CD14-positive monocyte (primary cell): ENCODE measurements around the gene SERPINB13. TPM values are rescaled to one million over a fixed set of nuclear protein-coding genes. Genes with fewer than 3 reads are reported as not detected.

Source experiments
- DNase-seq, 3 donors: peaks; one replicate each; pipeline ENCODE4 v3.0.0-alpha.2; 2011 to 2022
- H2AFZ ChIP-seq: 2 replicates; pipeline ENCODE4 v1.6.0; 2012; ENCODE audit warnings: mild to moderate bottlenecking, low read depth, low read length, inconsistent platforms; ENCODE audit not compliant: insufficient read depth, poor library complexity, severe bottlenecking
- H3K27ac ChIP-seq, 2 donors: 1 replicate in 1 of 2; 2 replicates in 1 of 2; pipeline ENCODE4 v1.5.1; 2012 to 2013; ENCODE audit warnings: low read length in 2 of 2, control low read depth in 1 of 2, inconsistent platforms in 1 of 2, low read depth in 1 of 2, mild to moderate bottlenecking in 1 of 2
- H3K27me3 ChIP-seq, 2 donors: one replicate each; pipeline versions ENCODE4 v1.6.0 to v1.6.1; 2011 to 2013; ENCODE audit warnings: low read length in 2 of 2; ENCODE audit not compliant: control insufficient read depth in 2 of 2, insufficient read depth in 2 of 2
- H3K36me3 ChIP-seq, 2 donors: replicated peaks in 1 of 2; 1 replicate in 1 of 2; 2 replicates in 1 of 2; pipeline versions ENCODE4 v1.5.1 to v1.6.1; 2012 to 2013; ENCODE audit warnings: low read length in 2 of 2, control low read depth in 1 of 2, inconsistent platforms in 1 of 2, mild to moderate bottlenecking in 1 of 2; ENCODE audit not compliant: insufficient read depth in 2 of 2, control insufficient read depth in 1 of 2
- H3K4me1 ChIP-seq, 2 donors: 1 replicate in 1 of 2; 2 replicates in 1 of 2; pipeline versions ENCODE4 v1.5.1 to v1.6.1; 2012 to 2013; ENCODE audit warnings: low read length in 2 of 2, control low read depth in 1 of 2, inconsistent platforms in 1 of 2, mild to moderate bottlenecking in 1 of 2, moderate library complexity in 1 of 2; ENCODE audit not compliant: insufficient read depth in 2 of 2, control insufficient read depth in 1 of 2
- H3K4me2 ChIP-seq: replicated peaks from 2 replicates; pipeline ENCODE3; 2012; ENCODE audit warnings: low read length, moderate library complexity, mild to moderate bottlenecking; ENCODE audit not compliant: poor library complexity, severe bottlenecking; ENCODE audit errors: extremely low read depth
- H3K4me3 ChIP-seq, 3 experiments: fragments of 200-600 bp in 1 of 3; sonication (generic) in 1 of 3; replicated peaks in 1 of 3; 1 replicate in 2 of 3; 2 replicates in 1 of 3; pipeline ENCODE4 v1.5.1; 2011 to 2013; ENCODE audit warnings: low read length in 3 of 3, mild to moderate bottlenecking in 3 of 3, control low read depth in 2 of 3, low read depth in 2 of 3, inconsistent platforms in 1 of 3, moderate library complexity in 1 of 3
- H3K79me2 ChIP-seq: 2 replicates; pipeline ENCODE4 v1.6.0; 2012; ENCODE audit warnings: mild to moderate bottlenecking, control low read depth, inconsistent platforms, low read length, moderate library complexity; ENCODE audit not compliant: insufficient read depth
- H3K9ac ChIP-seq: 2 replicates; pipeline ENCODE4 v1.6.0; 2017; ENCODE audit warnings: low read length, mild to moderate bottlenecking; ENCODE audit not compliant: insufficient read depth, poor library complexity, severe bottlenecking
- H3K9me3 ChIP-seq, 2 donors: replicated peaks in 1 of 2; 1 replicate in 1 of 2; 2 replicates in 1 of 2; pipeline versions ENCODE4 v1.5.1 to v1.6.1; 2012 to 2013; ENCODE audit warnings: low read length in 2 of 2, control low read depth in 1 of 2; ENCODE audit not compliant: control insufficient read depth in 1 of 2, insufficient read depth in 1 of 2
- H4K20me1 ChIP-seq: 2 replicates; pipeline ENCODE4 v1.6.0; 2012; ENCODE audit warnings: mild to moderate bottlenecking, low read length, control low read depth, moderate library complexity; ENCODE audit not compliant: insufficient read depth
- H3K27ac Mint-ChIP-seq, 7 donors: one replicate each; pipeline ENCODE4 v1.8.0; 2020; ENCODE audit warnings: mild to moderate bottlenecking in 7 of 7, mixed read lengths in 7 of 7, moderate library complexity in 6 of 7, inconsistent platforms in 2 of 7
- H3K27me3 Mint-ChIP-seq, 3 donors: one replicate each; pipeline ENCODE4 v1.8.0; 2021 to 2022; ENCODE audit warnings: low read depth in 3 of 3, mild to moderate bottlenecking in 3 of 3, mixed read lengths in 3 of 3, moderate library complexity in 3 of 3, inconsistent platforms in 1 of 3
- H3K36me3 Mint-ChIP-seq, 2 donors: one replicate each; pipeline ENCODE4 v1.8.0; 2020; ENCODE audit warnings: mixed read lengths in 2 of 2, inconsistent platforms in 1 of 2, mild to moderate bottlenecking in 1 of 2
- H3K4me1 Mint-ChIP-seq: one replicate; pipeline ENCODE4 v1.8.0; 2020; ENCODE audit warnings: mild to moderate bottlenecking, mixed read lengths
- H3K4me3 Mint-ChIP-seq, 2 donors: one replicate each; pipeline ENCODE4 v1.8.0; 2020; ENCODE audit warnings: mild to moderate bottlenecking in 2 of 2, mixed read lengths in 2 of 2, moderate library complexity in 1 of 2
- H3K9me3 Mint-ChIP-seq, 7 donors: one replicate each; pipeline ENCODE4 v1.8.0; 2020 to 2022; ENCODE audit warnings: mixed read lengths in 7 of 7, mild to moderate bottlenecking in 6 of 7, moderate library complexity in 6 of 7, inconsistent platforms in 2 of 7
- WGBS: methylation state at CpG from one replicate; pipeline ENCODE4 v1.1.5; 2013; ENCODE audit warnings: missing lambda C conversion rate; ENCODE audit not compliant: insufficient coverage; 5-methylcytosine and 5-hydroxymethylcytosine counted together
- intact Hi-C, 2 donors: fragments of 100-400 bp; cut with micrococcal nuclease; formaldehyde crosslinking; loops; one replicate each; pipeline versions ENCODE4 v1.15.0 to v1.15.1; 2023
- polyA plus RNA-seq, 3 donors: library from polyadenylated mRNA; depleted of rRNA in 1 of 3; unstranded in 2 of 3; stranded (reverse) in 1 of 3; fragments of 300-500 nt in 2 of 3; fragments of >200 nt in 1 of 3; fragmentation: Illumina TruSeq in 2 of 3; gene quantifications; 1 replicate in 2 of 3; 2 replicates in 1 of 3; pipeline ENCODE4 v1.2.3, GENCODE V29; 2012 to 2021
- TF ChIP-seq, protein P1 (sequence below): fragments of 200-600 bp; IDR thresholded peaks from one replicate; pipeline ENCODE4 v1.8.0; 2022; ENCODE audit warnings: antibody characterized with exemption, mild to moderate bottlenecking

The SERPINB13 gene
- polyA plus RNA-seq, 3 donors, result not detected

DNA sequence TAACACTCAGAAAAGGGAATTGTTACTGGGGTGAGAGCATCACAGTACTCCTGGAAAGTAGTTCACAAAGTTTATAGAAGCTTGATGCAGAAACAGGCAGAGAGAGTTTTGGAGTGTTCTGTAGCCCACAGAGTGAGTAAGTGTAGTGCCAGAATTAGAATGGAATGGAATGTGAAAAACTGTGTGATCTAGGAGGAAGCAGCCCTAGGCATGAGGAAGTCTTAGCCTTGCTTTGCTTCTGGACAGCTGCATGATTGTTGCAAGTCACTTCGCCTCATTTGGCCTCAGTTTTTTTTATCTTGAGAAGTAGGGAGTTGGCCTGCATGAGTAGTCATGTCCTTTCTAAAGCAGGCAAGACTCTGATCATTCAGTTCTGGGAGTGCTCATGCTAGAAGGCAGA, 34.1 kb upstream of the SERPINB13 start:
- TF ChIP-seq, protein P1, sequence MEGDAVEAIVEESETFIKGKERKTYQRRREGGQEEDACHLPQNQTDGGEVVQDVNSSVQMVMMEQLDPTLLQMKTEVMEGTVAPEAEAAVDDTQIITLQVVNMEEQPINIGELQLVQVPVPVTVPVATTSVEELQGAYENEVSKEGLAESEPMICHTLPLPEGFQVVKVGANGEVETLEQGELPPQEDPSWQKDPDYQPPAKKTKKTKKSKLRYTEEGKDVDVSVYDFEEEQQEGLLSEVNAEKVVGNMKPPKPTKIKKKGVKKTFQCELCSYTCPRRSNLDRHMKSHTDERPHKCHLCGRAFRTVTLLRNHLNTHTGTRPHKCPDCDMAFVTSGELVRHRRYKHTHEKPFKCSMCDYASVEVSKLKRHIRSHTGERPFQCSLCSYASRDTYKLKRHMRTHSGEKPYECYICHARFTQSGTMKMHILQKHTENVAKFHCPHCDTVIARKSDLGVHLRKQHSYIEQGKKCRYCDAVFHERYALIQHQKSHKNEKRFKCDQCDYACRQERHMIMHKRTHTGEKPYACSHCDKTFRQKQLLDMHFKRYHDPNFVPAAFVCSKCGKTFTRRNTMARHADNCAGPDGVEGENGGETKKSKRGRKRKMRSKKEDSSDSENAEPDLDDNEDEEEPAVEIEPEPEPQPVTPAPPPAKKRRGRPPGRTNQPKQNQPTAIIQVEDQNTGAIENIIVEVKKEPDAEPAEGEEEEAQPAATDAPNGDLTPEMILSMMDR, result no peak
- intact Hi-C loops, result no loop called here
- Mint-ChIP-seq H3K4me1 (peaks cover 11% of the 10 kb centered on the region), H3K9me3 (no peaks in the 10 kb centered on the region), H3K36me3 (no peaks in the 10 kb centered on the region), H3K27ac (peak overlapping the region in 2 of 7 donors; percentile 17 to 29), H3K4me3 (peak overlapping the region in 1 of 2 donors; percentile 41), H3K27me3 (no peaks in the 10 kb centered on the region)
- peak overlapping the region in 1 of 2 donors; percentile 12 for H3K27ac ChIP-seq
- H3K27me3 ChIP-seq, result no peaks in the 10 kb centered on the region
- no peaks in the 10 kb centered on the region for H4K20me1 ChIP-seq
- no peak overlapping the region for H3K4me2 ChIP-seq
- no peak overlapping the region for H3K4me3 ChIP-seq
- DNase-seq, result peak; percentile 58 to 67 (median 58)
- H3K9ac ChIP-seq, result no peak overlapping the region
- no peaks in the 10 kb centered on the region for H3K36me3 ChIP-seq
- H3K9me3 ChIP-seq, result no peaks in the 10 kb centered on the region
- H2AFZ ChIP-seq, result no peak overlapping the region
- WGBS, result 0% methylated on average over 1 of the region's 1 CpG
- H3K79me2 ChIP-seq, result no peaks in the 10 kb centered on the region
- peaks cover 14 to 15% of the 10 kb centered on the region in 2 donors for H3K4me1 ChIP-seq

DNA sequence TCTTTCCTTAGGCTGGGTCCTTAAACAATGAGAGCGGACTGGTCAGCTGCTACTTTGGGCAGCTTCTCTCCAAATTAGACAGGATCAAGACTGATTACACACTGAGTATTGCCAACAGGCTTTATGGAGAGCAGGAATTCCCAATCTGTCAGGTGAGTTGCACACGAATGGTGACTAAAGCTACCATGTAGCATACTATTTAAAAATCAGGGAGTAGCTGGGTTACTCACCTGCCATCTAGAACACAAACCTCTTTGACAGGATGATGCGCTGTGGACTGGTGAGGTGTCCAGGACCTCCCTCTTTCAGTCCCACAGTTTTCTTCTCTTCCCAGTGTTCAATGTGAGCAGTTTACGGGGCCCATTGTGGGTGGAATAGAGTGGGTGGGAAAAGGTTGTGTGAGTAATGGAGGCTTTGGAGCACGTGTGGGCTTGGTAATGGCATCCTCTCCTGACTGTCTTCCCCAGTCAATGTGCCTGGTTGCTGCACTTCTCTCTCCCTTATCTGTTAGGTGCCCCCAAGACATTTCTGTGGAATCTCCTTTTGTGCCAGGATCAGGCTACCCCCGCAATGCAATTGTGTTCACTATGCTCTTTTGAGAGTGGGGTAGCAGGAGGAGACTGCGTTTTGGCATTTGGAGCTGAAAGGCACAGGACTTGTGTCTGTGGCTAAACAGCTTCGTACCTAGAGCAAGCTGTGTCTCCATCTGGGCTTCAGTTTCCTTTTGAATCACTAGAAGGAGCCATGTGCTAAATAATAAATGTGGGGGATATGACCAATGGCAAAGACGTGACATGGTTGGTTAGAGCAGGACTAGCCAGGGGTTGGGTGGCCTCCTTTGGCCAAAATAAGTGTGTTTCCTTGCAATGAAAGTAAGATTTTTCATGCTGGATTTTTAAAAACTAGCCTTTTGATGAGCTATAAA, 27.3 kb upstream of the SERPINB13 start:
- TF ChIP-seq, protein P1, result no peak
- no peak overlapping the region for H3K9ac ChIP-seq
- H3K27me3 ChIP-seq, result no peaks in the 10 kb centered on the region
- H3K9me3 ChIP-seq, result no peaks in the 10 kb centered on the region
- Mint-ChIP-seq H3K4me3 (no peak overlapping the region), H3K4me1 (peaks cover 12% of the 10 kb centered on the region), H3K9me3 (peaks cover 0 to 3% (median 0%) of the 10 kb centered on the region in 7 donors), H3K36me3 (no peaks in the 10 kb centered on the region), H3K27me3 (peaks cover 1 to 6% (median 2%) of the 10 kb centered on the region in 3 donors), H3K27ac (no peak overlapping the region)
- no peak for DNase-seq
- no peaks in the 10 kb centered on the region for H3K79me2 ChIP-seq
- intact Hi-C loops, result no loop called here
- no peaks in the 10 kb centered on the region for H4K20me1 ChIP-seq
- WGBS, result 97% methylated on average over 4 of the region's 9 CpGs
- H3K4me3 ChIP-seq, result no peak overlapping the region
- H3K4me1 ChIP-seq, result peaks cover 6 to 11% of the 10 kb centered on the region in 2 donors
- no peak overlapping the region for H2AFZ ChIP-seq
- H3K27ac ChIP-seq, result no peak overlapping the region
- H3K36me3 ChIP-seq, result no peaks in the 10 kb centered on the region
- no peak overlapping the region for H3K4me2 ChIP-seq
